SK-N-SH treated with all-trans-retinoic acid at 6 μM for 48 hours (cell line): ENCODE measurements around the gene CCDC187.

Experiments used
- ATAC-seq: fragments of 200-7000 bp; cut with Tn5 transposase; 3 replicates; pipeline ENCODE4 v1.9.1; 2020; ENCODE audit warnings: mild to moderate bottlenecking, moderate library complexity
- ARNTL ChIP-seq: fragments of 450-650 bp; formaldehyde crosslinking; IDR thresholded peaks from 2 replicates; pipeline ENCODE4 v1.5.0; 2020; ENCODE audit warnings: low read depth, mild to moderate bottlenecking, moderate library complexity, borderline replicate concordance
- BACH2 ChIP-seq: fragments of 250-450 bp; sonication (Bioruptor Pico); IDR thresholded peaks from 2 replicates; pipeline ENCODE4 v1.9.0; 2021; ENCODE audit warnings: mild to moderate bottlenecking, borderline replicate concordance
- CSDC2 ChIP-seq: fragments of 250-450 bp; sonication (Bioruptor Pico); IDR thresholded peaks from 2 replicates; pipeline ENCODE4 v1.5.0; 2020; ENCODE audit warnings: mild to moderate bottlenecking, moderate library complexity
- ESRRG ChIP-seq: fragments of 250-450 bp; sonication (Bioruptor Pico); IDR thresholded peaks from 2 replicates; pipeline ENCODE4 v1.6.1; 2021; ENCODE audit warnings: mild to moderate bottlenecking
- ISL1 ChIP-seq: fragments of 250-450 bp; sonication (Bioruptor Pico); IDR thresholded peaks from 2 replicates; pipeline ENCODE4 v2.1.2; 2022; ENCODE audit warnings: mild to moderate bottlenecking, moderate library complexity
- PPARA ChIP-seq: fragments of 250-450 bp; sonication (Bioruptor Pico); IDR thresholded peaks from 2 replicates; pipeline ENCODE4 v1.5.0; 2020; ENCODE audit warnings: mild to moderate bottlenecking, borderline replicate concordance
- RARB ChIP-seq: fragments of 250-450 bp; sonication (Bioruptor Pico); IDR thresholded peaks from 2 replicates; pipeline ENCODE4 v1.8.0; 2021; ENCODE audit warnings: mild to moderate bottlenecking, moderate library complexity
- SNAI2 ChIP-seq: fragments of 250-450 bp; sonication (Bioruptor Pico); IDR thresholded peaks from 2 replicates; pipeline ENCODE4 v1.5.0; 2020; ENCODE audit warnings: mild to moderate bottlenecking, moderate library complexity
- ZC3H10 ChIP-seq: fragments of 250-450 bp; sonication (Bioruptor Pico); IDR thresholded peaks from 2 replicates; pipeline ENCODE4 v1.5.1; 2021; ENCODE audit warnings: mild to moderate bottlenecking, moderate library complexity
- ZFP3 ChIP-seq: fragments of 250-450 bp; sonication (Bioruptor Pico); IDR thresholded peaks from 2 replicates; pipeline ENCODE4 v1.5.0; 2020; ENCODE audit warnings: mild to moderate bottlenecking, moderate library complexity
- ZFP30 ChIP-seq: fragments of 450-650 bp; formaldehyde crosslinking; IDR thresholded peaks from 2 replicates; pipeline ENCODE4 v1.5.0; 2022; ENCODE audit warnings: mild to moderate bottlenecking, moderate library complexity
- ZNF565 ChIP-seq: fragments of 450-650 bp; formaldehyde crosslinking; conservative IDR thresholded peaks from 2 replicates; pipeline ENCODE4 v1.5.0; 2020; ENCODE audit warnings: low read depth, mild to moderate bottlenecking, moderate library complexity
- ZNF70 ChIP-seq: fragments of 450-650 bp; formaldehyde crosslinking; IDR thresholded peaks from 2 replicates; pipeline ENCODE4 v1.5.0; 2020; ENCODE audit warnings: mild to moderate bottlenecking, moderate library complexity
- ZNF8 ChIP-seq: fragments of 450-650 bp; formaldehyde crosslinking; IDR thresholded peaks from 2 replicates; pipeline ENCODE4 v1.5.0; 2020; ENCODE audit warnings: mild to moderate bottlenecking, moderate library complexity
- TF ChIP-seq, protein P1 (sequence below): fragments of 250-450 bp; sonication (Bioruptor Pico); IDR thresholded peaks from 2 replicates; pipeline ENCODE4 v1.8.0; 2021; ENCODE audit warnings: low read depth, mild to moderate bottlenecking, moderate library complexity, borderline replicate concordance
- TF ChIP-seq, protein P2 (sequence below): fragments of 250-450 bp; sonication (Bioruptor Pico); IDR thresholded peaks from 2 replicates; pipeline ENCODE4 v1.5.0; 2020; ENCODE audit warnings: mild to moderate bottlenecking, moderate library complexity
- TF ChIP-seq, protein P3 (sequence below): fragments of 250-450 bp; sonication (Bioruptor Pico); IDR thresholded peaks from 2 replicates; pipeline ENCODE4 v1.5.1; 2020; ENCODE audit warnings: low read depth, mild to moderate bottlenecking, moderate library complexity
- TF ChIP-seq, protein P4 (sequence below): fragments of 250-450 bp; sonication (Bioruptor Pico); IDR thresholded peaks from 2 replicates; pipeline ENCODE4 v1.8.0; 2020; ENCODE audit warnings: mild to moderate bottlenecking, moderate library complexity, borderline replicate concordance

The CCDC187 gene

DNA sequence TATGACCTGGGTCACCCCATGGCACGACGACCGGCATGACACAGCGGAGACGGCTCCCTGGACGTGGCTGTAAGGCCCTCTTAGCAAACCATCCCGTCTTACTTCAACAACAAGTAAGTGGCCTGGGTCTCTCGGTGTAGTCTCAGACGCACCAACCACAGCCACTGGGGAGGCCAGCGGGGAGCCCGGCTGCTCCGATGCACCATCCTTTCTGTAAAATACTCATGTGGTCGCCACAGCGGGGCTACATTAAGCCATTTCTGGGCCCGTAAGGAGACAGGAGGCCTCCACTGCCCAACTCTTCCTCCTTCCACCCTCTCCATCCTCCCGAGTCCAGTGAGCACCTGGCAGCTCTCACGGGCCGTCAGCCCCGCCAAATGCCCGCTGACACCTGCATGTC lies 63.0 kb downstream of the CCDC187 start:
- TF ChIP-seq ZFP3 (CRISPR knock-in tag) (no peak), ZFP30 (CRISPR knock-in tag) (no peak), PPARA (no peak), SNAI2 (CRISPR knock-in tag) (no peak), ZNF8 (CRISPR knock-in tag) (no peak), ZC3H10 (no peak), ISL1 (CRISPR knock-in tag) (no peak), CSDC2 (no peak), RARB (no peak), ZNF565 (no peak), ZNF70 (CRISPR knock-in tag) (no peak), BACH2 (no peak), ARNTL (CRISPR knock-in tag) (no peak), ESRRG (CRISPR knock-in tag) (no peak)
- TF ChIP-seq, protein P1, sequence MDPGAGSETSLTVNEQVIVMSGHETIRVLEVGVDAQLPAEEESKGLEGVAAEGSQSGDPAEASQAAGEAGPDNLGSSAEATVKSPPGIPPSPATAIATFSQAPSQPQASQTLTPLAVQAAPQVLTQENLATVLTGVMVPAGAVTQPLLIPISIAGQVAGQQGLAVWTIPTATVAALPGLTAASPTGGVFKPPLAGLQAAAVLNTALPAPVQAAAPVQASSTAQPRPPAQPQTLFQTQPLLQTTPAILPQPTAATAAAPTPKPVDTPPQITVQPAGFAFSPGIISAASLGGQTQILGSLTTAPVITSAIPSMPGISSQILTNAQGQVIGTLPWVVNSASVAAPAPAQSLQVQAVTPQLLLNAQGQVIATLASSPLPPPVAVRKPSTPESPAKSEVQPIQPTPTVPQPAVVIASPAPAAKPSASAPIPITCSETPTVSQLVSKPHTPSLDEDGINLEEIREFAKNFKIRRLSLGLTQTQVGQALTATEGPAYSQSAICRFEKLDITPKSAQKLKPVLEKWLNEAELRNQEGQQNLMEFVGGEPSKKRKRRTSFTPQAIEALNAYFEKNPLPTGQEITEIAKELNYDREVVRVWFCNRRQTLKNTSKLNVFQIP (CRISPR knock-in tag): no peak
- TF ChIP-seq, protein P2, sequence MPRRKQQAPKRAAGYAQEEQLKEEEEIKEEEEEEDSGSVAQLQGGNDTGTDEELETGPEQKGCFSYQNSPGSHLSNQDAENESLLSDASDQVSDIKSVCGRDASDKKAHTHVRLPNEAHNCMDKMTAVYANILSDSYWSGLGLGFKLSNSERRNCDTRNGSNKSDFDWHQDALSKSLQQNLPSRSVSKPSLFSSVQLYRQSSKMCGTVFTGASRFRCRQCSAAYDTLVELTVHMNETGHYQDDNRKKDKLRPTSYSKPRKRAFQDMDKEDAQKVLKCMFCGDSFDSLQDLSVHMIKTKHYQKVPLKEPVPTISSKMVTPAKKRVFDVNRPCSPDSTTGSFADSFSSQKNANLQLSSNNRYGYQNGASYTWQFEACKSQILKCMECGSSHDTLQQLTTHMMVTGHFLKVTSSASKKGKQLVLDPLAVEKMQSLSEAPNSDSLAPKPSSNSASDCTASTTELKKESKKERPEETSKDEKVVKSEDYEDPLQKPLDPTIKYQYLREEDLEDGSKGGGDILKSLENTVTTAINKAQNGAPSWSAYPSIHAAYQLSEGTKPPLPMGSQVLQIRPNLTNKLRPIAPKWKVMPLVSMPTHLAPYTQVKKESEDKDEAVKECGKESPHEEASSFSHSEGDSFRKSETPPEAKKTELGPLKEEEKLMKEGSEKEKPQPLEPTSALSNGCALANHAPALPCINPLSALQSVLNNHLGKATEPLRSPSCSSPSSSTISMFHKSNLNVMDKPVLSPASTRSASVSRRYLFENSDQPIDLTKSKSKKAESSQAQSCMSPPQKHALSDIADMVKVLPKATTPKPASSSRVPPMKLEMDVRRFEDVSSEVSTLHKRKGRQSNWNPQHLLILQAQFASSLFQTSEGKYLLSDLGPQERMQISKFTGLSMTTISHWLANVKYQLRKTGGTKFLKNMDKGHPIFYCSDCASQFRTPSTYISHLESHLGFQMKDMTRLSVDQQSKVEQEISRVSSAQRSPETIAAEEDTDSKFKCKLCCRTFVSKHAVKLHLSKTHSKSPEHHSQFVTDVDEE (CRISPR knock-in tag): no peak
- TF ChIP-seq, protein P3, sequence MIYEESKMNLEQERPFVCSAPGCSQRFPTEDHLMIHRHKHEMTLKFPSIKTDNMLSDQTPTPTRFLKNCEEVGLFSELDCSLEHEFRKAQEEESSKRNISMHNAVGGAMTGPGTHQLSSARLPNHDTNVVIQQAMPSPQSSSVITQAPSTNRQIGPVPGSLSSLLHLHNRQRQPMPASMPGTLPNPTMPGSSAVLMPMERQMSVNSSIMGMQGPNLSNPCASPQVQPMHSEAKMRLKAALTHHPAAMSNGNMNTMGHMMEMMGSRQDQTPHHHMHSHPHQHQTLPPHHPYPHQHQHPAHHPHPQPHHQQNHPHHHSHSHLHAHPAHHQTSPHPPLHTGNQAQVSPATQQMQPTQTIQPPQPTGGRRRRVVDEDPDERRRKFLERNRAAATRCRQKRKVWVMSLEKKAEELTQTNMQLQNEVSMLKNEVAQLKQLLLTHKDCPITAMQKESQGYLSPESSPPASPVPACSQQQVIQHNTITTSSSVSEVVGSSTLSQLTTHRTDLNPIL (CRISPR knock-in tag): no peak

DNA sequence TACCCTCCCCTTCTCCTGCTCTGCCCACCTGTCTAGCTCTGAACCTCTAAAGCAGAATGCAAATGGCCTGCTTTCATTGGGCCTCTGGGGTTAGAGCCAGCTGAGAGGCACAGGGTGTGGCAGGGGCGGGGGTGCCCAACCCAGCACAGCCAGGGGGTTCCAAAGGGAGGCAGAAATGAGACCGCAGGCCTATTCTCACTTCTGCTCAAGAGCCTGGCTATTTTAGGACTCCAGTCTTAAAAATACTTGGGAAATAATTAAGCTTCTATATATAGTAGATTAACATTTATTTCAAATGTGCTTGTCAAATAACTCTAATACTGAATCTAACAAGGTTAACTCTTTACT lies 63.9 kb downstream of the CCDC187 start:
- no peak for ATAC-seq
- TF ChIP-seq, protein P3 (CRISPR knock-in tag): no peak

More for the DNA sequence above, 63.0 kb downstream of the CCDC187 start:
- no peak for ATAC-seq

DNA sequence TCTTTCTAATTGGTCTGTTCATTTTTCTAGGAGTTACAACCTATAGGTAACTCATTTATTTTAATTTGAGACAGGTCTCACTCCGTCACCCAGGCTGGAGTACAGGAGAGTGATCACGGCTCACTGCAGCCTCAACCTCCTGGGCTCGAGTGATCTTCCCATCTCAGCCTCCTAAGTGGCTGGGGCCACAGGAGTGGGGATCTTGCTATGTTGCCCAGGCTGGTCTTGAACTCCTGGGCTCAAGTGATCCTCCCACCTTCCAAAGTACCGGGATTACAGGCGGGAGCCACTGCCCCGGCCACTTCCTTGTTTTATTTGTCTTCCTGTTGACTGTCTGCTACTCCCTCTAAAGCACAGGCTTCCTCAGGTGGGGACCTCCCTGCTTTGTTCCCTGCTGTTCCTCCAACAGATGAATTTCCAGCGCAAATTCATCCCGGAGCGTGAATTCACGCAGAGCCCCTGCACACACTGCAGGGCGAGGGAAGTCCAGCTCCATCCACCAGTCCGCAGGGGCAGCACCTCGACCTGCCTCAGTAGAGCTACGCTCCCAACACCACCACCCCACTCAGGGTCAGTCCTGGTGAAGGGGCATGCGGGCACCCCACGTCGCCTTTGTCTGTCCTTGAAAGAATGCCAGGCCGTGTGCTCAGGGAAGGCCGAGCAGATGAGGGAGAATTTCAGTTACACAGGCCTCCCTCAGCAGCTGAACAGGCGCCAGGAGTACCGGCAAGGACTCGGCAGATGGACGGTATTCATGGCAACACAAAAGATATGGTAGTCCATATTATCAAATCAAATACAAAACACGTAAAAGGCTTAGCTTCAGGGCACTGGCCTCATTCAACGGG lies 64.5 kb downstream of the CCDC187 start:
- ATAC-seq: no peak
- no peak for TF ChIP-seq ARNTL (CRISPR knock-in tag)
- no peak for TF ChIP-seq ZFP3 (CRISPR knock-in tag)
- TF ChIP-seq, protein P4, sequence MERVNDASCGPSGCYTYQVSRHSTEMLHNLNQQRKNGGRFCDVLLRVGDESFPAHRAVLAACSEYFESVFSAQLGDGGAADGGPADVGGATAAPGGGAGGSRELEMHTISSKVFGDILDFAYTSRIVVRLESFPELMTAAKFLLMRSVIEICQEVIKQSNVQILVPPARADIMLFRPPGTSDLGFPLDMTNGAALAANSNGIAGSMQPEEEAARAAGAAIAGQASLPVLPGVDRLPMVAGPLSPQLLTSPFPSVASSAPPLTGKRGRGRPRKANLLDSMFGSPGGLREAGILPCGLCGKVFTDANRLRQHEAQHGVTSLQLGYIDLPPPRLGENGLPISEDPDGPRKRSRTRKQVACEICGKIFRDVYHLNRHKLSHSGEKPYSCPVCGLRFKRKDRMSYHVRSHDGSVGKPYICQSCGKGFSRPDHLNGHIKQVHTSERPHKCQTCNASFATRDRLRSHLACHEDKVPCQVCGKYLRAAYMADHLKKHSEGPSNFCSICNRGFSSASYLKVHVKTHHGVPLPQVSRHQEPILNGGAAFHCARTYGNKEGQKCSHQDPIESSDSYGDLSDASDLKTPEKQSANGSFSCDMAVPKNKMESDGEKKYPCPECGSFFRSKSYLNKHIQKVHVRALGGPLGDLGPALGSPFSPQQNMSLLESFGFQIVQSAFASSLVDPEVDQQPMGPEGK (CRISPR knock-in tag): no peak
- TF ChIP-seq, protein P3 (CRISPR knock-in tag): no peak
- TF ChIP-seq ISL1 (CRISPR knock-in tag): no peak
- TF ChIP-seq ZNF70 (CRISPR knock-in tag): no peak
